RCC 7860 (cell line): Measurements from ENCODE around the gene CDKN2B.

Experiments
- DNase-seq: peaks from one replicate; pipeline ENCODE4 v3.0.0-alpha.2; 2015; ENCODE audit warnings: low spot score
- FAIRE-seq: peaks from 2 replicates; lab custom pipeline; 2012; peaks lifted over from hg19 to GRCh38; lab: Jason Lieb, UNC

Gene CDKN2B

DNA sequence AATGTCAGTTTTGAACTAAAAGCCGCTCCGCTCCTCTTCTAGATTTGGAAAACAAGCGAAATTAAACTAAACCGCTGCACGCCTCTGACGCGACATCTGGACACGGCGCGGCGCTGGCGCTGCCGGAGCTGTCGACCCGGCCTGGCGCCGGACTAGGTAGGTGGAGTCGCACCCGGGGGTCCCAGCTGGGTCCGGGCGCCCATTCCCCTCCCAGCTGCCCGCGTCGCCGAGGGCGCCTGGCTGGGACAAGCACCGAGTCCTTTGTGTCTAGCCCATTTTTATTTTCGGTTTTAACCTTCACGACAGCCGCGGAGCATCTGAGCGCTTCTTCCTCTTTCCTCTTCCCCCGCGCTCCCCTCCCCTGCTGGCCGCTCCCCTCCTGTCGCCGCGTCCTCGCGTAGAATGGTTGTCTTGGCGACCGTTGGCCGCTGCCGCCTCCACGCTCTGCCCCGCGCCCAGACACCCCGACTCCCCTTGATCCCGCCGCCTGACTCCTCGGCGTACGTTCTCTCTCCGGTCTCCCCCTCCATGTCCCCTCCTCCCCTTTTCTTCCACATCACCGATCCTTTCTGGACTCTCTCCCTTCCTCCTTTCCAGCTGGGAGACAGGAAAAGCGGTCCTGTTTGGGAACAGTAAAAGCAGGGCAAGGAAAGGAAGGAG lies 14.0 kb downstream of the CDKN2B start:
- FAIRE-seq (no peak), DNase-seq (no peak)

DNA sequence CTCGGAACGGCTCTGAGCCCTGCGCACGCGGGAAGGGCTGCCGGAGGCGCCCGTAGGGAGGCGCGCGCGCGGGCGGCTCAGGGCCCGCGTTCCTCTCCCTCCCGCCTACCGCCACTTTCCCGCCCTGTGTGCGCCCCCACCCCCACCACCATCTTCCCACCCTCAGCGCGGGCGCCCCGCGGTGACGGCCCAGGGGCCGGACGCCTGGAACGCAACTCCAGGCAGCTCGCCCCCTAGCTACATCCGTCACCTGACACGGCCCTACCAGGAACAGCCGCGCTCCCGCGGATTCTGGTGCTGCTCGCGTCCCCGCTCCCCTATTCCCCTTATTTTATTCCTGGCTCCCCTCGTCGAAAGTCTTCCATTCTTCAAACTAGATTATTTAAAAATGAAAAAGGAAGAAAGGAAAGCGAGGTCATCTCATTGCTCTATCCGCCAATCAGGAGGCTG lies 14.5 kb downstream of the CDKN2B start, which contains the start of gene CDKN2B-AS1:
Gene CDKN2B-AS1 (plus strand): TSS at position 236 of the 450 bp plus-strand sequence.
- FAIRE-seq = no peak
- DNase-seq = no peak

DNA sequence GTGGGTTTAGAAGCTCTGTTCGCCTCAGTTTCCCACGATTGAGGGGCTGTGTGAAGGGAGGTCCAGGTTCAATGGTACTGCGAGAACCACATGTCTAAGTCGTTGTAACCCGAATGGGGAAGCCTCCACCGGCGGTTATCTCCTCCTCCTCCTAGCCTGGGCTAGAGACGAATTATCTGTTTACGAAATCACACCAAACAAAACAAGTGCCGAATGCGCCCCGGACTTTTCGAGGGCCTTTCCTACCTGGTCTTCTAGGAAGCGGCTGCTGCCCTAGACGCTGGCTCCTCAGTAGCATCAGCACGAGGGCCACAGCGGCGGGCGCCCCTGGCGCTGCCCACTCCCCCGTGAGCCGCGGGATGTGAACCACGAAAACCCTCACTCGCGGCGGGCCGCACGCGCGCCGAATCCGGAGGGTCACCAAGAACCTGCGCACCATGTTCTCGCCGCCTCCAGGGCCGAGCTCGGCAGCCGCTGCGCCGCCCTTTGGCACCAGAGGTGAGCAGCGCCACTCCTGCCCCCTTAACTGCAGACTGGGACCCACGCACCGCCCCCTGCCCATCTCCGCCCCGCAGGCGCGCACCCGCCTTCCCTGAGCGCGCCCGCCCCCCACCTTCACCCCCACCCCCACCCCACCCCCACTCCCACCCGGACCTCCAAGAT lies 15.1 kb downstream of the CDKN2B start, which contains the start of gene CDKN2A:
Gene CDKN2A (minus strand): TSS at position 500 of the 663 bp plus-strand sequence.
- DNase-seq = no peak
- FAIRE-seq = no peak

DNA sequence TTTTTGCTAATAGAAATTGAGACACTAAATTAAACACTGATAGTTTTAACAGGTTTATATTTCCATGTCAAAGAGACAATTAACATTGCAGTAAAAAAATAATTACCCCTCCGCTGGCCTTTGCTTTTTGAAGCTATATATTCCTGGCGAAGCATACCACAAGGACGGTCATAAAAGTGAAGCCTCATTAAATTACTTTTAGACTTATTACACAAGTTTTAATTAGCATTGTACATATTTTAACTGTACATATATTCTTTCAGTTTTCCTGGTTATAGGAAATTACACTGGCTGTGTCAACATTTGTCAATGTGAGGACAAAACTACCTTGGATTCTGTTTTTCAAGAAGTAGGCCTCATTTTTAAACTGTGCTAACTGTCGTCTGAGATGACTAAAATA lies 16.1 kb downstream of the CDKN2B start:
- no peak for DNase-seq
- no peak for FAIRE-seq

DNA sequence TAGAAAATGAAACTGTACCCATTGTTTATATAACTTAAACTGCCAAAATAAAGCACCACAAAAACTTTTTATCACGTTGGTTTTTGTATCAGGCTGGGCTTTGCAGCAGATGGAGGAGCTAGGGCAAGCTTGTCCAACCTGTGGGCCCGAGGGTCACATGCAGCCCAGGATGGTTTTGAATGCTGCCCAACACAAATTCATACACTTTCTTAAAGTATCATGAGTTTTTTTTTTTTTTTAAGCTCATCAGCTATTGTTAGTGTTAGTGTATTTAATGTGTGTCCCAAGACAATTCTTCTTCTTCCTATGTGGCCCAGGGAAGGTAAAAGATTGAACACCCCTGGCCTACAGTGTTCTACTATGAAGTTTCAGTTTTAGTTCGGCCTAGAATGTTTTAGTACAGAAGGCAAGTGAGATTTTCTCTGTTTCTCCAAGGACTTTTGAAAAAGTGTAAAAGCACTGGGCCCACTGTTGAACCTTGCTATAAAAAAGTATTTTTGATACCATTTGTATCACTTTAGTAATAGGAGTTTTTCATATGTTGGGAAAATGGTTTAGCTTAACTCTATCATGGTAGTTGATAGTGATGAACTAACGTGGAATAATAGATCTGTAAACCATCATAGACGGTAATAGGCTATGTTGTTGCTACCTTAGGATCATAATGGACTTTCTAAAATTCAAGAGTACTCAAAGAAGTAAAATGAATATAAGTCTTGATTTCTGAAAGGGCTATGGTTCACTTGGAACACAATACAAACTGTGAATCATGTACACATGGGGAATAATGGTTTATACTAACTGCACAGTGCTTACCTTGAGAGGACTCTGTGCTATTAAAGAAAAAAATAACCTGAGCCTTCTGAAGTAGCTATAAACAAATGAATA lies 17.8 kb downstream of the CDKN2B start:
- DNase-seq = no peak
- FAIRE-seq = no peak

DNA sequence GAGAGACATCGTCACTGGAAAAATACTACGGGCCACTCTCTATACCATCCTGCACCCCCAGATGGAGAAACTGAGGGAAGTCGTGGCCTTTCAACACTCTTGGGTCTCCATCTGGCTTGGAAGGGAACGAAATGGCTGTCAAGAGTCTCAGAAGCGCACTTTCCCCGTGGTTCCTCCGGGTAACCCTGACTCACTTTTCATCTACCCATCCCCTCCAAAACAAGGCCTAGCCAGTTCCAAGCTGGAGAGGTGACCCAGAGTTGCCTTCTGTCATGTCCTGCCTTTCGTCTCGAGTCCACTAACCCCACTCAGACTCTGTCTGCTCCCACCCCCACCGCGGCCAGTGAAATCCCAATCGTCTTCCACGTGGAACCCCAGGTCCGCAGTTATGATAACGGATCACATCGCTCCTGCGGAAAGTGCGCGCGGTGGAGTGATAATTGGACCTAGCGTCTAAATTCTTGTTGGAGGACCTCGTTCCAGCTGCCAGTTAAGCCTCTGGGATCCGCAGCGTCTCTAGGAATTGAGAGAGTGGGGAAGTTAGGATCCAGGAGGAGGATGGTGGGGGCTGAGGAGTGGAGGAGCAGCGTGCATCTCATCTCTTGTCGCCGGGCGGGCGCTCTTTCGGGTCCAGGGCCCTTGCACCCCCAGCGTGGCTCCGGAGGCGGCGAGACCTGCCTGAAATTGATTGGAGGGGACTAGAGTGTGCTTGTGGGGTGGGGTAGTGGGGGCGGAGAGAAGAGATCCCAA lies 19.5 kb downstream of the CDKN2B start:
- DNase-seq (no peak), FAIRE-seq (no peak)

DNA sequence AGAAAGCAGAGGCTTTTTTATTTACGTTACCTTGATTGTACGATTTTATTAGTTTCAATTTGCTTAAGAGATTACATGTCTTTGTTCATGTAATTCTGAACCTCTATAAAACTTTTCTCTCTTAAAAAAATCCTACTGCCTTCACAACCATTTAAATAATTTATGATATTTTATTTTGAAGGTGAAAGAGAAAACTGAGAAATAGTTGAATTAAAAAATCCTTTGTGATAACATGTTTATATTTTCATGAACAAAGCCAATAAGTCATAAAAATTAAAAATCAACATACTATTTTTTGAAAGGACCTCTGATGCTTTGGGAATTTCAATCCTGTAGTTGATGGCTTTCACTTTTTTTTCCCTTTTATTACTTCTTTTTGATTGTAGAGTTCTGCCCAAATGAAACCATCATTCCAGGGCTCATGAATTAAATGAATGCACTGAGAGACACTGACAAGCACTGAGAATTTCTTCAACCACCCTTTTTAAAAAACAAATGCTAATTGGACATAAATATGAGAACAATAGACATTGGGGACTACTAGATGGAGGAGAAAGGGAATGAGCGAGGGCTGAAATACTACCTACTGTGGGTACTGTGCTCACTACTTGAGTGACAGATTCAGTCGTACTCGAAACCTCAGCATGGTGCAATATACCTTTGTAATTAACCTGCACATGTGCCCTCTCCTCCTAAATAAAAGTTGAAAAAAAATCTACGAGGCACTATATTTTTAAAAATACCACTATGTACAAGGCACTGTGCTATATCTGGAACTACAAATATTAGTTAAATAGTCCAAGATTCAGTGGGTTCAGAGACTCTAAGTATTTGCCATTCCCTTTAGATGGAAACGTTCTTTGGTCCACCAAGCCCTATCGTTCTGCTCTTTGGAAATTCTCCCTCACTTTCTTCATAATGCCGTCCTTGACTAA lies 20.8 kb downstream of the CDKN2B start:
- FAIRE-seq (no peak), DNase-seq (no peak)

DNA sequence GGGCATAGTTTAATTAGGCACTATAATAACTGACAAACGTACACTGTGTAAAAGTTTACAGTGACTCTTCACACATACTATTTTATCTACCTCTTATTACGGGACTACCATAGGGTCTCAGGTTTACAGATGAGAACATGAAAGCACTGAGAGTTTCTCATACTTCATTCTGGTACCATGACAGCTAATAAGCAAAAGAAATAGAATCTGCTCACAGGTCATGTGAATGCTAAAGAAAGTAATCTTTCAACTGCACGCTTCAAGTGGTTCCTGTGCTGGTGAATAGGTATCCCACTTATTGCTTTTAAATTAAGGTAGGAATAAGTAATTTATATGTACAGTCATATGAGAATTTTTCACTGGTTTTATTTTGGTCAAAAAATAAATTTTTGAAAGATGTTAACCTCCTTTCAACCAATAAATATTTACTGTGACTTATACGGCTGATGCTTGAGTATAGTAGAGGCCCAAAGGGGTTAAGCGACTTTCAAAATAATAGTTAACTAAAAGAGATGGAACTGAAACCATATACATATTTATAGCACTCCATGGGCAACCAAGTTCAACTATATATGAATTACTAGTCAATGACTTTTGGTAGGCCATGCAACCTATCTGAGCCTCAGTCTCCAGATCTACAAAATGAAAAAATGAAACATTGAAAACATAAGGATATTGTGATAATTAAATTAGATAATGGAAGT lies 23.0 kb downstream of the CDKN2B start:
- FAIRE-seq (no peak), DNase-seq (no peak)

DNA sequence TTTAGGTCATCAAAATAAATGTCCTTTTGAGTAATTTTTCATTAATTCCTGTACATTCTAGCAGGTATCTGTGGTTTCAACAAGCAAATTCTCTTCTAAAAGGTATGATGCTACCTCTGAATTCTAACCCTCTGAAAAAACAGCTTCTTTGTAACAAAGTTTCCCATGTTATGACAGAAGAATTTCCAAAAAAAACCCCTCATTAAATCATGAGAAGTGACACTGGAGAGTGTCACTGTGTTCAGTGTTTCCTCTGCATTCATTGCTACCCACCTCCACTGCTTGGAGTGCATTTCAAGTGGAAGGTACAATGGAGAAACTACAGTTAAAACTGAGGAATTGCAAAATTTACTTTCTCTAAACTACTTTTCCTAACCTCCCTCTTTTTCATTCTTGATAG lies 25.0 kb downstream of the CDKN2B start:
- no peak for FAIRE-seq

DNA sequence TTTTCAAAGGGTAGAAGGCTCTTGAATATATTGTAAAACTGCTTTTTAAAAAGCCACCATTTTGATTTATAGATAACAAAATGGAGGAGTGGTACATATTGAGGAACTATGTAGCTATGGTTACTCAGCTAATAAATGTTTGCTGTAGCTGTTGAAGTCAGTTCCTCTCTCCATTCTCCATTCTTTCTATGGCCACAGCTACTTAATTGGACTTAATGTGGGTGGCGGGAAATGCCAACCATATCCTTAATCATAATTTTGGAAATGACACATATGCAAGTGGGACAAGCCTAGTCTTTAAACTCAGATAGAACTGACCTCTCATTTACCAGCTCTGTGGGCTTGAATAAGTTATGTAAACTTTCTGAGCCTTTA lies 25.6 kb downstream of the CDKN2B start:
- FAIRE-seq (no peak), DNase-seq (no peak)

More for the DNA sequence above, 25.0 kb downstream of the CDKN2B start:
- DNase-seq = no peak

DNA sequence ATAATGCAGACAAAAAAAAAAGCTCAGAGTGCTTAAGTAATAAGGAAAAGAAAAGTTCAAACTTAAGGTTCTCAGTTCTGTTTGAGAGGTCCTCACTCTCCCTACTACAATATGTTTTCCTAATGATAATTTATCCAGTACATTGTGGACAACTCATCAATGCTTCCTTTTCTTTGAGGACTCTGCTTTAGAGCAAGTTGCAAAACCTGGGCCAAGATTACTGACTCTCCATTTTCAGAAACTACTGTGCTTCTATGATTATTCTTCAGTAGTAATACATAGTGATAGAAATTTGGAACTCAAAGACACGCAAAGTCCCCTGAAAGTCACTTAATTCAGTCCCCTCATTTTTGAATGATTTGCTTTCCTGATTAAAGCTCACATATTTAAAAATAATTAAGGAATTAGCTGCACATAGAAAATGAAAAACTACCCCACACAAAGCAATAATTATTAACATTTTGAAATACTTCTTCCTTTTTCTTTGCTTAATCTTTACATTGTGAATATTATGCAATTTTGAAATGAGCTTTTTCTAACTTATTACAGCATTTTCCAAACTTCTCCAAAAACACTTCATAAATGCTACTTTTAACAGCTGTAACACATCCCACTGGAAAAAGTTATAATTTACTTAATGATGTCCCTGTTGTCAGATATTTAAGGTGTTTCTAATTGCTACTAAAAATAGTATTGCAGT lies 26.1 kb downstream of the CDKN2B start:
- FAIRE-seq = no peak
- no peak for DNase-seq

DNA sequence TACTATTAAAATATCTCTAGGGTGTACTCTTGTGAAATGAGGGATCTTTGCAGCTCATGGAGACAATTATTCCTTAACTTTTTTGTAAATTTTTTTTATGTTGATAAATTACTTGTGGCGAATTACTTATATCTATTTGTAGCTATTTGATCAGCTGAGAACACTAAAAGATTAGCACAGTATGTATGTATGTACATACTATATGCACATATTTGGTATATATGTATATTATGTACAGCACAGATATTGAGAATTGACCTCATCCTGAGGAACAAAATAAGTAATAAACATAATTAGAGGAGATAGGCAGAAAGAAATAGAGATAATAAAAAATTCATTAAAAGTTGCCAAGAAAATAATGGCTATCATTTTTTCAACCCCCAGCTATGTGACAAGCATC lies 26.7 kb downstream of the CDKN2B start:
- no peak for DNase-seq
- no peak for FAIRE-seq

DNA sequence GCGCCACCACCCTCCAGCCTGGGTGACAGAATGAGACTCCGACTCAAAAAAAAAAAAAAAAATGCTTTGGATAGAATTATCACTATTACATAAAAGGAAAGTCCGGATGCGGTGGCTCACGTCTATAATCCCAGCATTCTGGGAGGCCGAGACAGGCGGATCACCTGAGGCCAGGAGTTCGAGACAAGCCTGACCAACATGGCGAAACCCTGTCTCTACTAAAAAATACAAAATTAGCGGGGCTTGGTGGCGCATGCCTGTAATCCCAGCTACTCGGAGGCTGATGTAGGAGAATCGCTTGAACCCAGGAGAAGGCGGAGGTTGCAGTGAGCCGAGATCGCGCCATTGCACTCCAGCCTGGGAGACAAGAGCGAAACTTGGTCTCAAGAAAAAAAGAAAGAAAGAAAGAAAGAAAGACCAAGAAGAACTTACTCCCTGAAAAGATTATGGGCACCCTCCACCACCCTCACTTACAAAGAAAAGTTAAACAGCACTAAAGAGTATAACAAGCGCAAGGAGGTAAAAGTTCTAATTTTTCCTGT lies 32.7 kb downstream of the CDKN2B start:
- FAIRE-seq = no peak
- no peak for DNase-seq

DNA sequence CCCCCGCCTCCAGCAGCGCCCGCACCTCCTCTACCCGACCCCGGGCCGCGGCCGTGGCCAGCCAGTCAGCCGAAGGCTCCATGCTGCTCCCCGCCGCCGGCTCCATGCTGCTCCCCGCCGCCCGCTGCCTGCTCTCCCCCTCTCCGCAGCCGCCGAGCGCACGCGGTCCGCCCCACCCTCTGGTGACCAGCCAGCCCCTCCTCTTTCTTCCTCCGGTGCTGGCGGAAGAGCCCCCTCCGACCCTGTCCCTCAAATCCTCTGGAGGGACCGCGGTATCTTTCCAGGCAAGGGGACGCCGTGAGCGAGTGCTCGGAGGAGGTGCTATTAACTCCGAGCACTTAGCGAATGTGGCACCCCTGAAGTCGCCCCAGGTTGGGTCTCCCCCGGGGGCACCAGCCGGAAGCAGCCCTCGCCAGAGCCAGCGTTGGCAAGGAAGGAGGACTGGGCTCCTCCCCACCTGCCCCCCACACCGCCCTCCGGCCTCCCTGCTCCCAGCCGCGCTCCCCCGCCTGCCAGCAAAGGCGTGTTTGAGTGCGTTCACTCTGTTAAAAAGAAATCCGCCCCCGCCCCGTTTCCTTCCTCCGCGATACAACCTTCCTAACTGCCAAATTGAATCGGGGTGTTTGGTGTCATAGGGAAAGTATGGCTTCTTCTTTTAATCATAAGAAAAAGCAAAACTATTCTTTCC lies 34.2 kb downstream of the CDKN2B start:
- FAIRE-seq (no peak), DNase-seq (no peak)

DNA sequence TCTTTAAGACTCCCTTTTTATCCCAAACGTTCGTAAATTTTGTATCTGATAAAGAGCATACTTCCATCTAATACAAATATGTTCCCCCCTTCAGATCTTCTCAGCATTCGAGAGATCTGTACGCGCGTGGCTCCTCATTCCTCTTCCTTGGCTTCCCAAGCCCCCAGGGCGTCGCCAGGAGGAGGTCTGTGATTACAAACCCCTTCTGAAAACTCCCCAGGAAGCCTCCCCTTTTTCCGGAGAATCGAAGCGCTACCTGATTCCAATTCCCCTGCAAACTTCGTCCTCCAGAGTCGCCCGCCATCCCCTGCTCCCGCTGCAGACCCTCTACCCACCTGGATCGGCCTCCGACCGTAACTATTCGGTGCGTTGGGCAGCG lies 34.8 kb downstream of the CDKN2B start:
- no peak for DNase-seq
- no peak for FAIRE-seq

DNA sequence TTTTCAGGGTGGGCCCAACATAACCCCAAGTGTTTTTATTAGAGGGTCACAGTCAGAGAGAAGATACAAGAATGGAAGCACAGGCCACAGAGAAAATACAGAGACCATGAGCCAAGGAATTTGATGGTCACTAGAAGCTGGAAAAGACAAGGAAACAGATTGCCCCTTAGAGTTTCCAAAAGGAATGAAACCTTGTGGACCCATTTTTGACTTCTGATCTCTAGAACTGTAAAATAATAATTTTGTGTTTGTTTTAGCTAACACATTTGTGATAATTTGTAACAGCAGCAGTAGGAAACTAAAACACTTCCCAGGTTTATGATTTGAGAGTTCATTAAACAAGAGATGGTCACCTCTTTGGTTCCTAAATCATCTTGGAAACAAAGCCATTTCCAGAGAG lies 36.7 kb downstream of the CDKN2B start:
- DNase-seq (no peak), FAIRE-seq (no peak)

DNA sequence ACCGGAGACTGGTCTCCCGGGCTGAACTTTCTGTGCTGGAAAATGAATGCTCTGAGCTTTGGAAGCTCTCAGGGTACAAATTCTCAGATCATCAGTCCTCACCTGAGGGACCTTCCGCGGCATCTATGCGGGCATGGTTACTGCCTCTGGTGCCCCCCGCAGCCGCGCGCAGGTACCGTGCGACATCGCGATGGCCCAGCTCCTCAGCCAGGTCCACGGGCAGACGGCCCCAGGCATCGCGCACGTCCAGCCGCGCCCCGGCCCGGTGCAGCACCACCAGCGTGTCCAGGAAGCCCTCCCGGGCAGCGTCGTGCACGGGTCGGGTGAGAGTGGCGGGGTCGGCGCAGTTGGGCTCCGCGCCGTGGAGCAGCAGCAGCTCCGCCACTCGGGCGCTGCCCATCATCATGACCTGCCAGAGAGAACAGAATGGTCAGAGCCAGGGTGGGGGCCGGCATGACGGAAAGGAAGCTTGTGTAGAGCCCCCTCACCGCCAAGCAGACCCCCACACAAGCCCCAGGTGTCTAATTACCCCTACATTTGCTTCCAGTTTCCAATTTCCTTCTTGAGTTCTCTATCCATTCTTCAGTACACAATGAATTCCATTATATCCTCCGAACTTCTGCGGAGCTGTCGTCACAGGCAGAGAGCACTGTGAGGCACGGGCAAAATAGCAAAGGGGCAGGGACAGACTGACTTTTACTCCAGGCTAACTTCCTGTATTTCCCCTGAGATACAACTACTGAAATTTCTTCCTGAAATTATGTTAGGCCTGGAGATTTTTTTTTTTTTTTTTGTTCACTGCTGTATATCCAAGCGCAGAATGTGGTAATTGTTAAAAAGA lies 38.1 kb downstream of the CDKN2B start:
- DNase-seq (no peak), FAIRE-seq (no peak)
